HS-27A (cell line): ENCODE measurements around the gene LRRC26.
A peak's percentile ranks its signal among the peaks of the same experiment; 100 is the strongest.
"Not testable (repeated sequence)": the region's sequence is repeated elsewhere in the genome, so short reads cannot be mapped to it uniquely, and the experiment has no call there.

ENCODE experiments used
- DNase-seq: peaks from one replicate; pipeline ENCODE4 v3.0.0-alpha.2; 2012; ENCODE audit warnings: low read depth, missing footprints

The LRRC26 gene

GRCh38 chr9:137136881-137137607 lies 32.8 kb downstream of the LRRC26 start:
- DNase-seq, result no peak

- DNase-seq, result no peak
These were observed 33.5 kb downstream of the LRRC26 start for GRCh38 chr9:137136261-137136880.

GRCh38 chr9:137135154-137135553 lies 34.7 kb downstream of the LRRC26 start:
- DNase-seq, result not testable (repeated sequence)

- no peak for DNase-seq
These were observed 35.7 kb downstream of the LRRC26 start for GRCh38 chr9:137134191-137134590.

- DNase-seq, result no peak
These were observed 39.6 kb downstream of the LRRC26 start for GRCh38 chr9:137130176-137130755.

GRCh38 chr9:137129456-137130175 lies 40.2 kb downstream of the LRRC26 start:
- peak; percentile 43 for DNase-seq

- no peak for DNase-seq
These were observed 40.9 kb downstream of the LRRC26 start for GRCh38 chr9:137128862-137129455.

GRCh38 chr9:137128158-137128861 lies 41.5 kb downstream of the LRRC26 start:
- no peak for DNase-seq

GRCh38 chr9:137127301-137128157 lies 42.3 kb downstream of the LRRC26 start:
- no peak for DNase-seq

- no peak for DNase-seq
These were observed 43.1 kb downstream of the LRRC26 start for GRCh38 chr9:137126786-137127185.

- DNase-seq, result not testable (repeated sequence)
These were observed 45.8 kb downstream of the LRRC26 start for GRCh38 chr9:137123952-137124462.

- no peak for DNase-seq
These were observed 46.4 kb downstream of the LRRC26 start for GRCh38 chr9:137123468-137123837.

GRCh38 chr9:137122796-137123467 lies 46.9 kb downstream of the LRRC26 start:
- DNase-seq, result not testable (repeated sequence)

GRCh38 chr9:137121927-137122795 lies 47.7 kb downstream of the LRRC26 start:
- DNase-seq, result not testable (repeated sequence)
